SK-N-SH (cell line): Measurements from ENCODE around the gene ADGRL3. TPM values are rescaled to one million over a fixed set of nuclear protein-coding genes. Genes with fewer than 3 reads are reported as not detected.

ENCODE experiments used
- CTCF ChIA-PET: fragments of 300-600, 350-600 bp; formaldehyde crosslinking; extraction: SDS; loops from one replicate; lab custom pipeline; 2021; lab: Yijun Ruan, JAX
- POLR2A ChIA-PET: fragments of 350-600 bp; sonication (Branson Sonifier 250); formaldehyde crosslinking; extraction: SDS; loops from one replicate; lab custom pipeline; 2020; ENCODE audit warnings: antibody characterized with exemption, inconsistent platforms; lab: Yijun Ruan, JAX
- DNase-seq: peaks from one replicate; pipeline ENCODE4 v3.0.0; 2012
- H2AFZ ChIP-seq: fragments of 200-600 bp; sonication (generic); 2 replicates; pipeline ENCODE4 v1.8.1; 2016; ENCODE audit warnings: antibody characterized with exemption, mild to moderate bottlenecking, low read depth
- H3F3A ChIP-seq: fragments of 200-600 bp; sonication (generic); replicated peaks from 2 replicates; pipeline ENCODE3; 2016; ENCODE audit warnings: antibody characterized with exemption, mild to moderate bottlenecking; ENCODE audit not compliant: insufficient read depth
- H3K27ac ChIP-seq, 2 experiments: fragments of 200-500 bp in 1 of 2; fragments of 200-600 bp in 1 of 2; sonication (Bioruptor generic) in 1 of 2; sonication (generic), shearing (Covaris generic) in 1 of 2; 2 replicates each; pipeline versions ENCODE4 v1.5.1 to v1.6.1; 2014 to 2016; ENCODE audit warnings: low read depth in 2 of 2, inconsistent platforms in 1 of 2, low read length in 1 of 2, mild to moderate bottlenecking in 1 of 2, mixed read lengths in 1 of 2
- H3K27me3 ChIP-seq: fragments of 200-600 bp; sonication (generic), shearing (Covaris generic); 2 replicates; pipeline ENCODE4 v1.6.1; 2016; ENCODE audit warnings: mixed run types; ENCODE audit not compliant: insufficient read depth
- H3K36me3 ChIP-seq, 2 experiments: fragments of 200-500 bp in 1 of 2; fragments of 200-600 bp in 1 of 2; sonication (Bioruptor generic) in 1 of 2; sonication (generic) in 1 of 2; replicated peaks in 1 of 2; 2 replicates each; pipeline versions ENCODE3 to v1.5.1; 2014 to 2016; ENCODE audit warnings: low read length in 1 of 2, mild to moderate bottlenecking in 1 of 2; ENCODE audit not compliant: insufficient read depth in 2 of 2, control insufficient read depth in 1 of 2
- H3K4me1 ChIP-seq, 2 experiments: fragments of 200-500 bp in 1 of 2; fragments of 200-600 bp in 1 of 2; sonication (Bioruptor generic) in 1 of 2; sonication (generic), shearing (Covaris generic) in 1 of 2; 2 replicates each; pipeline versions ENCODE4 v1.5.1 to v1.6.1; 2014 to 2016; ENCODE audit warnings: low read depth in 1 of 2, low read length in 1 of 2, mixed run types in 1 of 2; ENCODE audit not compliant: insufficient read depth in 2 of 2, control insufficient read depth in 1 of 2
- H3K4me2 ChIP-seq: fragments of 200-600 bp; sonication (generic), shearing (Covaris generic); 2 replicates; pipeline ENCODE4 v1.6.1; 2017; ENCODE audit warnings: mixed run types
- H3K4me3 ChIP-seq, 2 experiments: fragments of 200-500 bp in 1 of 2; fragments of 200-600 bp in 1 of 2; sonication (Bioruptor generic) in 1 of 2; sonication (generic), shearing (Covaris generic) in 1 of 2; 2 replicates each; pipeline versions ENCODE4 v1.5.1 to v1.8.1; 2014 to 2016; ENCODE audit warnings: low read depth in 2 of 2, inconsistent platforms in 1 of 2, low read length in 1 of 2, mild to moderate bottlenecking in 1 of 2, mixed read lengths in 1 of 2, moderate library complexity in 1 of 2
- H3K79me2 ChIP-seq: fragments of 200-600 bp; sonication (generic); 2 replicates; pipeline ENCODE4 v1.8.1; 2017; ENCODE audit warnings: mild to moderate bottlenecking; ENCODE audit not compliant: insufficient read depth
- H3K9ac ChIP-seq: fragments of 200-600 bp; sonication (generic); 2 replicates; pipeline ENCODE4 v1.6.1; 2017; ENCODE audit warnings: mixed run types
- H3K9me2 ChIP-seq: fragments of 200-600 bp; sonication (generic); 2 replicates; pipeline ENCODE4 v1.6.1; 2017; ENCODE audit warnings: mixed run types
- H3K9me3 ChIP-seq: fragments of 200-600 bp; sonication (generic); 2 replicates; pipeline ENCODE4 v1.6.1; 2017; ENCODE audit warnings: mixed run types, mild to moderate bottlenecking, moderate library complexity
- H4K20me1 ChIP-seq: fragments of 200-600 bp; sonication (generic); 2 replicates; pipeline ENCODE4 v1.6.1; 2017; ENCODE audit warnings: mild to moderate bottlenecking, mixed run types; ENCODE audit not compliant: insufficient read depth
- CHD2 ChIP-seq: fragments of 150-350 bp; IDR thresholded peaks from 2 replicates; pipeline ENCODE4 v1.6.1; 2018; ENCODE audit warnings: low read length; ENCODE audit not compliant: partially characterized antibody
- EP300 ChIP-seq, 2 experiments: IDR thresholded peaks; 2 replicates each; pipeline versions ENCODE4 v1.4.0 to v1.6.1; 2012; ENCODE audit warnings: borderline replicate concordance in 1 of 2, low read depth in 1 of 2, low read length in 1 of 2
- EZH2phosphoT487 ChIP-seq: fragments of 200-600 bp; sonication (generic); IDR thresholded peaks from 2 replicates; pipeline ENCODE4 v1.6.1; 2017; ENCODE audit warnings: low read depth, mixed run types, mild to moderate bottlenecking, antibody characterized with exemption, moderate library complexity, borderline replicate concordance
- GABPA ChIP-seq: IDR thresholded peaks from 2 replicates; pipeline ENCODE4 v1.4.0; 2012; ENCODE audit warnings: low read depth, mild to moderate bottlenecking
- JUND ChIP-seq: IDR thresholded peaks from 2 replicates; pipeline ENCODE4 v1.4.0; 2012
- MXI1 ChIP-seq: IDR thresholded peaks from 2 replicates; pipeline ENCODE4 v1.6.1; 2012; ENCODE audit warnings: mild to moderate bottlenecking, low read depth, low read length, improper control_type of control experiment
- NRF1 ChIP-seq: IDR thresholded peaks from 2 replicates; pipeline ENCODE4 v1.6.1; 2012; ENCODE audit warnings: low read depth, mild to moderate bottlenecking, low read length
- RAD21 ChIP-seq: IDR thresholded peaks from 2 replicates; pipeline ENCODE4 v1.6.1; 2012; ENCODE audit warnings: mild to moderate bottlenecking, low read length
- RFX5 ChIP-seq: IDR thresholded peaks from 2 replicates; pipeline ENCODE4 v1.6.1; 2012; ENCODE audit warnings: mild to moderate bottlenecking, improper control_type of control experiment, low read length
- TCF12 ChIP-seq: IDR thresholded peaks from 2 replicates; pipeline ENCODE4 v1.4.0; 2012
- YY1 ChIP-seq: IDR thresholded peaks from 2 replicates; pipeline ENCODE4 v1.4.0; 2012; ENCODE audit warnings: low read depth, mild to moderate bottlenecking
- WGBS: methylation state at CpG from one replicate; pipeline ENCODE4 v1.1.6; 2017; ENCODE audit warnings: low lambda C conversion rate; 5-methylcytosine and 5-hydroxymethylcytosine counted together
- polyA plus RNA-seq, 3 experiments: library from polyadenylated mRNA; depleted of rRNA; stranded (reverse); fragments of >200 nt; gene quantifications; 2 replicates each; pipeline ENCODE4 v1.2.3, GENCODE V29; 2012
- TF ChIP-seq, protein P1 (sequence below): IDR thresholded peaks from 2 replicates; pipeline ENCODE4; 2012
- TF ChIP-seq, protein P2 (sequence below): IDR thresholded peaks from 2 replicates; pipeline ENCODE4 v1.4.0; 2012; ENCODE audit warnings: low read depth, borderline replicate concordance
- TF ChIP-seq, protein P3 (sequence below): fragments of 150-350 bp; IDR thresholded peaks from 2 replicates; pipeline ENCODE4 v1.6.1; 2016; ENCODE audit warnings: mild to moderate bottlenecking, low read depth, low read length

The ADGRL3 gene
- polyA plus RNA-seq, 1 of the 3 experiments (the other 2 are of a cell fraction), result 0.03 TPM

DNA sequence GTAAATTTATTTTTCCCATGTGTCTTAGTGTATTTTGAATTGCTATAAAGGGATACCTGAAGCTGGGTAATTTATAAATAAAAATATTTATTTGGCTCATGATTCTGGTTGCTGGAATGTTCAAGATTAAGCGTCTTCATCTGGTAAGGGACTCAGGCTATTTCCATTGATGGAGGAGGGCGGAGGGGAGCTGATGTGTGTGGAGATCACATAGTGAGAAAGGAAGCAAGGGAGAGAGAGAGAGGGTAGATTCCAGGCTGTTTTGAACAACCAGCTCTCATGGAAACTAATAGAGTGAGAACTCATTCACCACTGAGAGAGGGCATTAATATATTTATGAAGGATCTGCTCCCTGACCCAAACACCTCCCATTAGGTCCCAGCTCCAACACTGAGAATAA, 39.6 kb upstream of the ADGRL3 start:
- Histone ChIP-seq H3K4me1 (no peaks in the 10 kb centered on the region), H3K27ac (no peak overlapping the region), H3K4me3 (no peak overlapping the region), H4K20me1 (no peaks in the 10 kb centered on the region), H3K79me2 (no peaks in the 10 kb centered on the region), H3K9me2 (no peaks in the 10 kb centered on the region), H3F3A (no peaks in the 10 kb centered on the region), H3K27me3 (no peaks in the 10 kb centered on the region), H2AFZ (no peak overlapping the region), H3K36me3 (no peaks in the 10 kb centered on the region), H3K9me3 (no peaks in the 10 kb centered on the region), H3K9ac (no peak overlapping the region), H3K4me2 (no peak overlapping the region)
- CTCF ChIA-PET, result interaction anchor here (0.6 kb wide), 1 partner anchor 10 kb away, joined by 3 read pairs; no protein-coding TSS in a partner anchor
- no peak for DNase-seq
- no peak for TF ChIP-seq MXI1
- WGBS, result 46% methylated on average over 2 of the region's 2 CpGs
- POLR2A ChIA-PET, result no interaction called here

DNA sequence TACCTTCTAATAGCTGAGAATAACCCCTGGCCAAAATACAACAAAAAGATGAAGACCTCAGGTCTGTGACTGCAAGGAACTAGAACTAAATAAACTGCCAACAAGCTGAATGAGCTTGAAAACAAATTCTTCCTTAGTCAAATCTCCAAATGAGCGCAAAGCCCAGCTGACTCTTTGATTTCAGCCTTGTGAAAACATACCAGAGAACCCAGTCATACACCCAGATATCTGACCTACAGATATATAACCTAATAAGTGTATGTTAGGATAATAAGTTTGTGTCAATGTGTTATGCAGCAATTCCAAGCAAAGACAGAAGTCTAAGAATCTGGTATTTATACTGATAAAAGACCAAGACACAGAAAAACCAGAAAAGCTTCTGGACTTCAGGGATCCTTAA, 38.0 kb upstream of the ADGRL3 start:
- Histone ChIP-seq H3K9me2 (no peaks in the 10 kb centered on the region), H3K79me2 (no peaks in the 10 kb centered on the region), H3K27me3 (no peaks in the 10 kb centered on the region), H3K36me3 (no peaks in the 10 kb centered on the region), H3K4me1 (no peaks in the 10 kb centered on the region), H3K4me3 (no peak overlapping the region), H3F3A (no peaks in the 10 kb centered on the region), H3K4me2 (no peak overlapping the region), H3K27ac (no peak overlapping the region), H4K20me1 (no peaks in the 10 kb centered on the region), H3K9me3 (no peaks in the 10 kb centered on the region), H2AFZ (no peak overlapping the region), H3K9ac (no peak overlapping the region)
- 24% methylated on average over 1 of the region's 1 CpG for WGBS
- CTCF ChIA-PET, result interaction anchor here (0.7 kb wide), 1 partner anchor 357 kb away, joined by 4 read pairs; no protein-coding TSS in a partner anchor
- TF ChIP-seq, protein P1, sequence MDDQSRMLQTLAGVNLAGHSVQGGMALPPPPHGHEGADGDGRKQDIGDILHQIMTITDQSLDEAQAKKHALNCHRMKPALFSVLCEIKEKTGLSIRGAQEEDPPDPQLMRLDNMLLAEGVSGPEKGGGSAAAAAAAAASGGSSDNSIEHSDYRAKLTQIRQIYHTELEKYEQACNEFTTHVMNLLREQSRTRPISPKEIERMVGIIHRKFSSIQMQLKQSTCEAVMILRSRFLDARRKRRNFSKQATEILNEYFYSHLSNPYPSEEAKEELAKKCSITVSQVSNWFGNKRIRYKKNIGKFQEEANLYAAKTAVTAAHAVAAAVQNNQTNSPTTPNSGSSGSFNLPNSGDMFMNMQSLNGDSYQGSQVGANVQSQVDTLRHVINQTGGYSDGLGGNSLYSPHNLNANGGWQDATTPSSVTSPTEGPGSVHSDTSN, result no peak
- TF ChIP-seq, protein P2, sequence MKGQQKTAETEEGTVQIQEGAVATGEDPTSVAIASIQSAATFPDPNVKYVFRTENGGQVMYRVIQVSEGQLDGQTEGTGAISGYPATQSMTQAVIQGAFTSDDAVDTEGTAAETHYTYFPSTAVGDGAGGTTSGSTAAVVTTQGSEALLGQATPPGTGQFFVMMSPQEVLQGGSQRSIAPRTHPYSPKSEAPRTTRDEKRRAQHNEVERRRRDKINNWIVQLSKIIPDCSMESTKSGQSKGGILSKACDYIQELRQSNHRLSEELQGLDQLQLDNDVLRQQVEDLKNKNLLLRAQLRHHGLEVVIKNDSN, result no peak
- TF ChIP-seq MXI1 (no peak), JUND (no peak), EP300 (IDR thresholded peaks at IDR 0.05; ENCODE audit: borderline replicate concordance in 1 of 2, low read depth in 1 of 2, low read length in 1 of 2) (no peak), EZH2phosphoT487 (no peak), TCF12 (no peak), NRF1 (no peak), CHD2 (no peak), YY1 (no peak), GABPA (no peak), RAD21 (no peak), RFX5 (no peak)
- TF ChIP-seq, protein P3, sequence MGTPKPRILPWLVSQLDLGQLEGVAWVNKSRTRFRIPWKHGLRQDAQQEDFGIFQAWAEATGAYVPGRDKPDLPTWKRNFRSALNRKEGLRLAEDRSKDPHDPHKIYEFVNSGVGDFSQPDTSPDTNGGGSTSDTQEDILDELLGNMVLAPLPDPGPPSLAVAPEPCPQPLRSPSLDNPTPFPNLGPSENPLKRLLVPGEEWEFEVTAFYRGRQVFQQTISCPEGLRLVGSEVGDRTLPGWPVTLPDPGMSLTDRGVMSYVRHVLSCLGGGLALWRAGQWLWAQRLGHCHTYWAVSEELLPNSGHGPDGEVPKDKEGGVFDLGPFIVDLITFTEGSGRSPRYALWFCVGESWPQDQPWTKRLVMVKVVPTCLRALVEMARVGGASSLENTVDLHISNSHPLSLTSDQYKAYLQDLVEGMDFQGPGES, result no peak
- DNase-seq, result no peak
- POLR2A ChIA-PET, result no interaction called here
